ENCODE measurements around the gene SLC4A1. TPM values are rescaled to one million over a fixed set of nuclear protein-coding genes. Genes with fewer than 3 reads are reported as not detected.
A peak's percentile ranks its signal among the peaks of the same experiment; 100 is the strongest.

Gene SLC4A1
- polyA plus RNA-seq (2011; rRNA removed) (not detected in 2 replicates), polyA minus RNA-seq (2011; rRNA and poly(A)+ RNA removed) (not detected in 2 replicates)

DNA sequence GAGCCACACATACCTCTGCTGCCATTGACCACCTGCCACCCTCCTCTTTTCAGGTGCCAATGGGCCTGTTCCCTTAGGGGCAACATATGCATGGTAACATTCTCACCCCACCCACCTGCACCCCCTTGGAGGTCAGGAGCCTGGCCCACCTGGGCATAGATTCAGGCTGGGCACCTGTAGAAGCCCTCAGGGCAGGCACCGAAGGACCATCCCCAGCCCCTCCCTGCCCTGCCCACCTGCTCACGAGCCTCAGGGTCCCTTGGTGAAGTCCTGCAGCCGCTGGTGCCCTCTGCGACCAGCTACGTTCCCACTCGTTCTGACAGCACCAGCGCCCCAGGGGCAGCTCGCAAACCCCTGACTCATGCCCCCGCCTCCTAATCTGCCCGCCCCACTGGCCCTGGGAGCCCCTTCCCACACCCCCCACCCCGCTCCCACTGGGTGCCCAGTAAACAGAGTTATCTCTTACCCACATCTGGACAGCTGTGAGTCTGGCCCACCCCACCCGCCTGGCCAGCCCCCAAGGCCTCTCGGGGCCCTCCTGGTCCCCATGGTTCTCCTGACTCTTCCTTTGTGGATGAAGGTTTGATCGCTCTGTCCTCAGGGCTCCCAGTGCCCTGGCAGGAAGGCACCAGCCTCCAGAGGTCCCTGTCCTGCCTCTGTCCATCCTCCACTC lies at the start of gene SLC4A1:
Gene SLC4A1, minus strand, starts transcription at position 318 of the 673 bp plus-strand sequence. CDS start 5,269 bp downstream, outside the sequence.
- no peak for DNase-seq (ENCODE audit: low read depth)
- TF ChIP-seq, protein P1, sequence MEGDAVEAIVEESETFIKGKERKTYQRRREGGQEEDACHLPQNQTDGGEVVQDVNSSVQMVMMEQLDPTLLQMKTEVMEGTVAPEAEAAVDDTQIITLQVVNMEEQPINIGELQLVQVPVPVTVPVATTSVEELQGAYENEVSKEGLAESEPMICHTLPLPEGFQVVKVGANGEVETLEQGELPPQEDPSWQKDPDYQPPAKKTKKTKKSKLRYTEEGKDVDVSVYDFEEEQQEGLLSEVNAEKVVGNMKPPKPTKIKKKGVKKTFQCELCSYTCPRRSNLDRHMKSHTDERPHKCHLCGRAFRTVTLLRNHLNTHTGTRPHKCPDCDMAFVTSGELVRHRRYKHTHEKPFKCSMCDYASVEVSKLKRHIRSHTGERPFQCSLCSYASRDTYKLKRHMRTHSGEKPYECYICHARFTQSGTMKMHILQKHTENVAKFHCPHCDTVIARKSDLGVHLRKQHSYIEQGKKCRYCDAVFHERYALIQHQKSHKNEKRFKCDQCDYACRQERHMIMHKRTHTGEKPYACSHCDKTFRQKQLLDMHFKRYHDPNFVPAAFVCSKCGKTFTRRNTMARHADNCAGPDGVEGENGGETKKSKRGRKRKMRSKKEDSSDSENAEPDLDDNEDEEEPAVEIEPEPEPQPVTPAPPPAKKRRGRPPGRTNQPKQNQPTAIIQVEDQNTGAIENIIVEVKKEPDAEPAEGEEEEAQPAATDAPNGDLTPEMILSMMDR (IDR thresholded peaks at IDR 0.05; ENCODE audit: insufficient read depth, low read depth, low read length) = no peak
- no peaks in the 10 kb centered on the region for H3K36me3 ChIP-seq (ENCODE audit: control insufficient read depth, insufficient read depth, low read length)
- POLR2A ChIA-PET = no interaction called here
- CTCF ChIA-PET = interaction anchor here (0.9 kb wide), 1 partner anchor 10 kb away, joined by 3 read pairs; no protein-coding TSS in a partner anchor
- peaks cover 7% of the 10 kb centered on the region for H3K27me3 ChIP-seq (ENCODE audit: control insufficient read depth, insufficient read depth, low read length)
- no peak within 1 kb of the TSS for H3K4me3 ChIP-seq (ENCODE audit: low read depth, low read length)

DNA sequence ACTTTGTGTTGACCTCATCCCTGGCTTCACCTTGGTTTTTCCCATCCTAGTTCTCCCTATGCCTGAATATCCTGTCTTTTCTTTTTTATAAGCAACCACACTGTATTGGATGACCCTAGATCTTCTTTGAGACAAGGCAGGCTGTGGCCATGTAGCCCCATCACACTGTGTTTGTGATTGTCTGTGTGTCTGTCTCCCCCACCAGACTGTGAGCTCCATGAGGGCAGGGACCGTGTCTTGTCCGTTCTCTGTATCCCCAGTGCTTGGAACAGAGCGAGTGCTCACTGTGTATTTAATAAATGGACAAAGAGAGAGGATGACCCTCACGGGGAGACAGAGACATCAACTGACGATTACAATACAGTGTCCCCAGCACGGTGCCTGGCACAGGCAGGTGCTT lies 49.6 kb upstream of the SLC4A1 start:
- no peak overlapping the region for H3K4me3 ChIP-seq (ENCODE audit: low read depth, low read length)
- POLR2A ChIA-PET = no interaction called here
- TF ChIP-seq, protein P1 (IDR thresholded peaks at IDR 0.05; ENCODE audit: insufficient read depth, low read depth, low read length) = no peak
- H3K36me3 ChIP-seq (ENCODE audit: control insufficient read depth, insufficient read depth, low read length) = peaks cover 18% of the 10 kb centered on the region
- no peak for DNase-seq (ENCODE audit: low read depth)
- CTCF ChIA-PET = interaction anchor here (1.1 to 2.3 kb wide), 2 partner anchors 28 to 107 kb away, joined by 3 to 9 read pairs; no protein-coding TSS in a partner anchor
- peaks cover 30% of the 10 kb centered on the region for H3K27me3 ChIP-seq (ENCODE audit: control insufficient read depth, insufficient read depth, low read length)

DNA sequence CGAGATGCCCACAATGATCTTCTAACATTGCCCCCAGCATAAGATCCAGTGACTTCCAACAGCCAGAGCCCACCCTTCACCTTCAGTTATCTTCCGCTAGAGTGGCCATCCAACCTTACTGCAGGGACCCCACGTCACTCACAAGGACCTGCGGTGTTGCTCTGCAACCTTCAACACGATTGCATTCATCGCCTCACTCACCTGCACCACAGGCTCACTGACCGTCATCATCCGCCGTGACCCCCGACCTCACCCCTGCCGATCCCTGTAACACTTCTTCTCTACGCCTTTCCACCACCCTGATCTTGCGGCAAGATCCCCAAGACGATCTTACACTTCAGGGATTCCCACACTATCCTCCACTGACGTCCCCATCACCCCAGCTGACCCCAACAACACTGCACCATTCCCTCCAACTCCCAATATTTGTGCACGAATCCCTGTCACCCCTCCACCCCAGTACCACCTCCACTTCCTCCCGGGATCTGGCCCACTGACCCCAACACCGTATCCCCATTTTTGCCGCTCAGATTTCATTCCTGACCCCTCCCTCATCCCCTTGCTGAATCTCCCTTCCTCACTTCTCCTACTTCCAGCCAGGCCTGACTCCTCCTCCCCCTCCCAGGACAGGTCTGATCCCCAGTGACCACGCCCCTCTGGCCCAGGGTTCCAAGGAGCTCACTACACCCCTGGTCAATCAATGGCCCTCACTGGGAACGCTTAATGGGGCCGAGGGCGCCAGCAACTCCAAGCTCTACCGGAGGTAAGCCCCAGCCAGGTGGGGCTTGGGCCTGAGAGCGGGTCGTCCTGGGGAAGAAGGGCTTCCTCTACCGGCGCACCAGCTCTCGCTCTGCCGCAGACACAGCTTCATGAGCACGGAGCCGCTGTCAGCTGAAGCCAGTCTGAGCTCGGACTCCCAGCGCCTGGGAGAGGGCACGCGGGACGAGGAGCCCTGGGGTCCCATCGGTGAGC lies 48.1 kb upstream of the SLC4A1 start:
- no peak for DNase-seq (ENCODE audit: low read depth)
- Histone ChIP-seq H3K27me3 (ENCODE audit: control insufficient read depth, insufficient read depth, low read length) (peaks cover 30% of the 10 kb centered on the region), H3K36me3 (ENCODE audit: control insufficient read depth, insufficient read depth, low read length) (peaks cover 11% of the 10 kb centered on the region), H3K4me3 (ENCODE audit: low read depth, low read length) (peak overlapping the region; percentile 40; the same call in 1 of the 2 replicates)
- TF ChIP-seq, protein P1 (IDR thresholded peaks at IDR 0.05; ENCODE audit: insufficient read depth, low read depth, low read length) = no peak
- ChIA-PET CTCF (interaction anchor here (0.7 to 1.1 kb wide), 2 partner anchors 97 to 99 kb away, joined by 3 to 4 read pairs; no protein-coding TSS in a partner anchor), POLR2A (interaction anchor here (0.6 to 0.9 kb wide), 2 partner anchors 36 to 97 kb away, joined by 4 to 10 read pairs; partner anchors contain the start of gene UBTF)

DNA sequence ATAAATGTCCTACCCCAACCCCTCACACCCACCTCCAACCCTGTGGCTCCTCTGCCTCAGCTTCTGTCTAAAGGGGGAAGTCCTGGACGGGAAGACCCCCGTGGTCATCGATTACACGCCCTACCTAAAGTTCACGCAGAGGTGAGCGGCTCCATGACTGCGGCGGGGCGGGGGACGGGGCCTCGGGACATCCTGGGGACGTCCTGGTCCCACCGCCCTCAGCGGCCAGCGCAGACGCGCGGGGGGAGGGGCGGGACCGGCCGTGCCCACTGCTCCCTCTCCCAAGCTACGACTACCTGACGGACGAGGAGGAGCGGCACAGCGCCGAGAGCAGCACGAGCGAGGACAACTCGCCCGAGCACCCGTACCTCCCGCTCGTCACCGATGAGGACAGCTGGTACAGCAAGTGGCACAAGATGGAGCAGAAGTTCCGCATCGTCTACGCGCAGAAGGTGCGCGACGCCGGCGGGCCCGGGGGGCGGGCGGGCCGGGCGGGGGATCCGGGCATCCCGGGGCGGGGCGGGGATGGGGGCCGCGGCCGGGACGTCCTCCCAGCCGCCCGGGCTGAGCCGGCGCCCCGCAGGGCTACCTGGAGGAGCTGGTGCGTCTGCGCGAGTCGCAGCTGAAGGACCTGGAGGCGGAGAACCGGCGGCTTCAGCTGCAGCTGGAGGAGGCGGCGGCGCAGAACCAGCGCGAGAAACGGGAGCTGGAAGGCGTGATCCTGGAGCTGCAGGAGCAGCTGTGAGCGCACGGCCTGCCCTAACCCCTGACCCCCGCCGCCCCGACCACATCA lies 47.1 kb upstream of the SLC4A1 start:
- Histone ChIP-seq H3K36me3 (ENCODE audit: control insufficient read depth, insufficient read depth, low read length) (peaks cover 4% of the 10 kb centered on the region; the same call in 1 of the 2 replicates), H3K4me3 (ENCODE audit: low read depth, low read length) (peak overlapping the region; percentile 40), H3K27me3 (ENCODE audit: control insufficient read depth, insufficient read depth, low read length) (peaks cover 30% of the 10 kb centered on the region)
- TF ChIP-seq, protein P1 (IDR thresholded peaks at IDR 0.05; ENCODE audit: insufficient read depth, low read depth, low read length) = no peak
- ChIA-PET POLR2A (no interaction called here), CTCF (interaction anchor here (0.7 to 1.2 kb wide), 3 partner anchors 17 to 105 kb away, joined by 3 read pairs; no protein-coding TSS in a partner anchor)
- DNase-seq (ENCODE audit: low read depth) = no peak

All from BJ (cell line).